Fibroblast of skin of left biceps (primary cell): ENCODE results near the gene STK32B.
"Not testable (repeated sequence)": the region's sequence is repeated elsewhere in the genome, so short reads cannot be mapped to it uniquely, and the experiment has no call there.

Source experiments
- DNase-seq, 2 experiments: peaks; one replicate each; pipeline ENCODE4 v3.0.0-alpha.2; 2013; ENCODE audit warnings: low read depth in 2 of 2

Gene STK32B

GRCh38 chr4:5206016-5206790, 154.9 kb downstream of the STK32B start:
- peak; percentile 78 to 80 for DNase-seq

- no peak for DNase-seq
Observed at GRCh38 chr4:5209862-5210261, 158.6 kb downstream of the STK32B start.

GRCh38 chr4:5211282-5211839, 160.1 kb downstream of the STK32B start:
- DNase-seq, result no peak

- DNase-seq, result no peak
Observed at GRCh38 chr4:5212255-5213013, 161.2 kb downstream of the STK32B start.

GRCh38 chr4:5213087-5213595, 161.9 kb downstream of the STK32B start:
- no peak for DNase-seq

- no peak for DNase-seq
Observed at GRCh38 chr4:5215321-5215720, 164.0 kb downstream of the STK32B start.

GRCh38 chr4:5217421-5217820, 166.1 kb downstream of the STK32B start:
- DNase-seq, result no peak

- no peak for DNase-seq
Observed at GRCh38 chr4:5218376-5219069, 167.2 kb downstream of the STK32B start.

GRCh38 chr4:5220028-5220427, 168.7 kb downstream of the STK32B start:
- no peak for DNase-seq

- no peak for DNase-seq
Observed at GRCh38 chr4:5222047-5222446, 170.8 kb downstream of the STK32B start.

- DNase-seq, result no peak
Observed at GRCh38 chr4:5222951-5223350, 171.7 kb downstream of the STK32B start.

- DNase-seq, result no peak
Observed at GRCh38 chr4:5224340-5224739, 173.1 kb downstream of the STK32B start.

- no peak for DNase-seq
Observed at GRCh38 chr4:5232549-5232948, 181.3 kb downstream of the STK32B start.

GRCh38 chr4:5237086-5237660, 185.9 kb downstream of the STK32B start:
- no peak for DNase-seq

GRCh38 chr4:5238173-5238572, 186.9 kb downstream of the STK32B start:
- DNase-seq, result peak; percentile 40 to 44

- not testable (repeated sequence) for DNase-seq
Observed at GRCh38 chr4:5247061-5247460, 195.8 kb downstream of the STK32B start.

GRCh38 chr4:5247735-5248134, 196.5 kb downstream of the STK32B start:
- no peak for DNase-seq

- DNase-seq, result no peak
Observed at GRCh38 chr4:5249727-5250126, 198.4 kb downstream of the STK32B start.

- DNase-seq, result not testable (repeated sequence)
Observed at GRCh38 chr4:5250536-5250935, 199.3 kb downstream of the STK32B start.

GRCh38 chr4:5256421-5256820, 205.1 kb downstream of the STK32B start:
- DNase-seq, result no peak

- no peak for DNase-seq
Observed at GRCh38 chr4:5257086-5257485, 205.8 kb downstream of the STK32B start.

- DNase-seq, result no peak
Observed at GRCh38 chr4:5259471-5259870, 208.2 kb downstream of the STK32B start.
